CD4-positive, alpha-beta memory T cell (primary cell): ENCODE data around the gene BCAR3. TPM values are rescaled to one million over a fixed set of nuclear protein-coding genes. Genes with fewer than 3 reads are reported as not detected.

Experiments used
- CTCF ChIA-PET: fragments of 350-600 bp; sonication (Branson Sonifier 250); formaldehyde crosslinking; loops from one replicate; lab custom pipeline; 2021; ENCODE audit warnings: inconsistent platforms; ENCODE audit not compliant: partially characterized antibody; lab: Charles Lee
- POLR2A ChIA-PET: fragments of 350-600 bp; sonication (Branson Sonifier 250); formaldehyde crosslinking; loops from one replicate; lab custom pipeline; 2021; ENCODE audit not compliant: partially characterized antibody; lab: Charles Lee
- DNase-seq, 5 donors: peaks; one replicate each; pipeline versions ENCODE4 v3.0.0 to v3.0.0-alpha.2; 2020 to 2022; ENCODE audit warnings: mixed read lengths in 1 of 5
- H3K27ac ChIP-seq: one replicate; pipeline ENCODE4 v1.7.0; 2013; ENCODE audit warnings: low read depth, low read length
- H3K27me3 ChIP-seq: 2 replicates; pipeline ENCODE4 v1.7.0; 2013; ENCODE audit warnings: mild to moderate bottlenecking, low read length, moderate library complexity; ENCODE audit not compliant: insufficient read depth
- H3K36me3 ChIP-seq: 2 replicates; pipeline ENCODE4 v1.7.0; 2013; ENCODE audit warnings: mild to moderate bottlenecking, low read length, moderate library complexity; ENCODE audit not compliant: insufficient read depth
- H3K4me1 ChIP-seq: 2 replicates; pipeline ENCODE4 v1.7.0; 2013; ENCODE audit warnings: mild to moderate bottlenecking, low read length, moderate library complexity; ENCODE audit not compliant: insufficient read depth
- H3K4me3 ChIP-seq, 2 donors: one replicate each; pipeline ENCODE4 v1.7.0; 2013; ENCODE audit warnings: low read length in 2 of 2, mild to moderate bottlenecking in 1 of 2
- H3K9me3 ChIP-seq, 2 donors: one replicate each; pipeline ENCODE4 v1.7.0; 2013; ENCODE audit warnings: low read length in 2 of 2, control low read depth in 1 of 2; ENCODE audit not compliant: control insufficient read depth in 1 of 2
- H3K27ac Mint-ChIP-seq, 7 donors: one replicate each; pipeline ENCODE4 v1.8.0; 2020 to 2021; ENCODE audit warnings: mixed read lengths in 7 of 7, mild to moderate bottlenecking in 6 of 7, inconsistent platforms in 3 of 7, moderate library complexity in 3 of 7
- H3K27me3 Mint-ChIP-seq, 2 donors: one replicate each; pipeline ENCODE4 v1.8.0; 2020 to 2021; ENCODE audit warnings: mixed read lengths in 2 of 2
- H3K36me3 Mint-ChIP-seq, 2 donors: one replicate each; pipeline ENCODE4 v1.8.0; 2020 to 2021; ENCODE audit warnings: mixed read lengths in 2 of 2, inconsistent platforms in 1 of 2, mild to moderate bottlenecking in 1 of 2
- H3K4me1 Mint-ChIP-seq, 4 donors: one replicate each; pipeline ENCODE4 v1.8.0; 2020 to 2021; ENCODE audit warnings: mixed read lengths in 4 of 4, mild to moderate bottlenecking in 1 of 4
- H3K4me3 Mint-ChIP-seq, 8 donors: one replicate each; pipeline ENCODE4 v1.8.0; 2020 to 2021; ENCODE audit warnings: mixed read lengths in 8 of 8, mild to moderate bottlenecking in 7 of 8, moderate library complexity in 6 of 8, inconsistent platforms in 3 of 8
- H3K9me3 Mint-ChIP-seq, 8 donors: one replicate each; pipeline ENCODE4 v1.8.0; 2020 to 2021; ENCODE audit warnings: mixed read lengths in 8 of 8, mild to moderate bottlenecking in 5 of 8, inconsistent platforms in 3 of 8, moderate library complexity in 1 of 8
- intact Hi-C: fragments of 100-400 bp; cut with micrococcal nuclease; formaldehyde crosslinking; loops from one replicate; pipeline ENCODE4 v1.15.1; 2023
- polyA plus RNA-seq, 2 donors: library from polyadenylated mRNA; unstranded; fragments of 300-500 nt; fragmentation: Illumina TruSeq; gene quantifications; one replicate each; pipeline ENCODE4 v1.2.3, GENCODE V29; 2021
- total RNA-seq, 2 experiments: library from RNA; stranded (reverse); gene quantifications; one replicate each; pipeline ENCODE4 v1.2.3, GENCODE V29; 2021

Gene BCAR3
- total and polyA plus RNA-seq, 4 experiments from 2014 or later = 0.39 to 1.2 (median 0.76) TPM

GRCh38 chr1:93576346-93576745 lies 105.3 kb downstream of the BCAR3 start:
- H3K27ac Mint-ChIP-seq = no peak overlapping the region
- no peaks in the 10 kb centered on the region for H3K9me3 ChIP-seq
- intact Hi-C loops = no loop called here
- H3K27me3 ChIP-seq = no peaks in the 10 kb centered on the region
- H3K36me3 ChIP-seq = no peaks in the 10 kb centered on the region
- CTCF ChIA-PET = no interaction called here
- H3K4me3 ChIP-seq = no peak overlapping the region
- H3K4me1 Mint-ChIP-seq = no peaks in the 10 kb centered on the region
- no peaks in the 10 kb centered on the region for H3K27me3 Mint-ChIP-seq
- no peaks in the 10 kb centered on the region for H3K4me1 ChIP-seq
- H3K9me3 Mint-ChIP-seq = no peaks in the 10 kb centered on the region
- no peak overlapping the region for H3K4me3 Mint-ChIP-seq
- no peak for DNase-seq
- H3K27ac ChIP-seq = no peak overlapping the region
- no peaks in the 10 kb centered on the region for H3K36me3 Mint-ChIP-seq
- POLR2A ChIA-PET = no interaction called here

GRCh38 chr1:93575621-93576284 lies 105.9 kb downstream of the BCAR3 start:
- Histone ChIP-seq H3K9me3 (no peaks in the 10 kb centered on the region), H3K4me1 (no peaks in the 10 kb centered on the region), H3K27ac (no peak overlapping the region), H3K4me3 (no peak overlapping the region), H3K27me3 (no peaks in the 10 kb centered on the region), H3K36me3 (no peaks in the 10 kb centered on the region)
- no peaks in the 10 kb centered on the region for H3K9me3 Mint-ChIP-seq
- ChIA-PET CTCF (no interaction called here), POLR2A (no interaction called here)
- no peaks in the 10 kb centered on the region for H3K27me3 Mint-ChIP-seq
- no peak for DNase-seq
- intact Hi-C loops = no loop called here
- H3K4me1 Mint-ChIP-seq = no peaks in the 10 kb centered on the region
- H3K4me3 Mint-ChIP-seq = no peak overlapping the region
- H3K36me3 Mint-ChIP-seq = no peaks in the 10 kb centered on the region
- no peak overlapping the region for H3K27ac Mint-ChIP-seq

DNA sequence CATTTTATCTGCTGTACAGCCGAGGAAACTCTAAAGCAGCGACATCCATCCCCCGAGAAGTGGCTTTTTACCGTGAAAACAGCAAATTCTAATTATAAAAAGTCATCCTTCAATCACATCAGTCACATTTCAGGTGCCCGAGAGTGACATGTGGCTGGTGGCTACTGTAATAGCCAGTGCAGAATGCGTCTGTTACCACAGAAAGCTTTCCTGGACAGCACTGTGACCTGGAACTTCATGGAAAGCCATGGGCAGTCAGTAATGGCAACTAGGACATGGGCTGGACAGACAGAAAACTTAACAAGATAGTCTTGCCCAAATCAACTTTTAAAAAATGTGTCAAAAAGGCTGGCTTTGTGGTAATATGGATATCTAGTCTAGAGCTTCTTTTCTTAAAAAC lies 106.6 kb downstream of the BCAR3 start:
- Histone ChIP-seq H3K36me3 (no peaks in the 10 kb centered on the region), H3K9me3 (no peaks in the 10 kb centered on the region), H3K27me3 (no peaks in the 10 kb centered on the region), H3K4me1 (no peaks in the 10 kb centered on the region), H3K27ac (no peak overlapping the region), H3K4me3 (no peak overlapping the region)
- Mint-ChIP-seq H3K36me3 (no peaks in the 10 kb centered on the region), H3K9me3 (no peaks in the 10 kb centered on the region), H3K27ac (no peak overlapping the region), H3K27me3 (no peaks in the 10 kb centered on the region), H3K4me3 (no peak overlapping the region), H3K4me1 (no peaks in the 10 kb centered on the region)
- no peak for DNase-seq
- intact Hi-C loops = no loop called here
- ChIA-PET POLR2A (no interaction called here), CTCF (no interaction called here)

GRCh38 chr1:93574511-93574910 lies 107.1 kb downstream of the BCAR3 start:
- Histone ChIP-seq H3K36me3 (no peaks in the 10 kb centered on the region), H3K27ac (no peak overlapping the region), H3K4me1 (no peaks in the 10 kb centered on the region), H3K27me3 (no peaks in the 10 kb centered on the region), H3K4me3 (no peak overlapping the region), H3K9me3 (no peaks in the 10 kb centered on the region)
- intact Hi-C loops = no loop called here
- peak overlapping the region in 1 of 8 donors; percentile 40 for H3K4me3 Mint-ChIP-seq
- ChIA-PET CTCF (no interaction called here), POLR2A (no interaction called here)
- H3K27me3 Mint-ChIP-seq = no peaks in the 10 kb centered on the region
- peak overlapping the region in 1 of 7 donors; percentile 58 for H3K27ac Mint-ChIP-seq
- no peaks in the 10 kb centered on the region for H3K4me1 Mint-ChIP-seq
- no peak for DNase-seq
- H3K9me3 Mint-ChIP-seq = no peaks in the 10 kb centered on the region
- no peaks in the 10 kb centered on the region for H3K36me3 Mint-ChIP-seq

- POLR2A ChIA-PET = no interaction called here
- intact Hi-C loops = no loop called here
Observed at GRCh38 chr1:93573940-93574469, 107.6 kb downstream of the BCAR3 start.

GRCh38 chr1:93571623-93572310 lies 109.9 kb downstream of the BCAR3 start:
- H3K9me3 ChIP-seq = no peaks in the 10 kb centered on the region
- no peaks in the 10 kb centered on the region for H3K36me3 Mint-ChIP-seq
- POLR2A ChIA-PET = no interaction called here
- no peaks in the 10 kb centered on the region for H3K4me1 Mint-ChIP-seq
- CTCF ChIA-PET = no interaction called here
- no peaks in the 10 kb centered on the region for H3K36me3 ChIP-seq
- no peaks in the 10 kb centered on the region for H3K27me3 Mint-ChIP-seq
- no peak for DNase-seq
- H3K9me3 Mint-ChIP-seq = no peaks in the 10 kb centered on the region
- H3K27ac Mint-ChIP-seq = no peak overlapping the region
- H3K27me3 ChIP-seq = no peaks in the 10 kb centered on the region
- no peak overlapping the region for H3K4me3 Mint-ChIP-seq
- H3K27ac ChIP-seq = no peak overlapping the region
- intact Hi-C loops = no loop called here
- H3K4me1 ChIP-seq = no peaks in the 10 kb centered on the region
- no peak overlapping the region for H3K4me3 ChIP-seq

More at GRCh38 chr1:93573940-93574469, 107.6 kb downstream of the BCAR3 start:
- Histone ChIP-seq H3K9me3 (no peaks in the 10 kb centered on the region), H3K4me3 (no peak overlapping the region), H3K36me3 (no peaks in the 10 kb centered on the region), H3K27me3 (no peaks in the 10 kb centered on the region), H3K27ac (no peak overlapping the region), H3K4me1 (no peaks in the 10 kb centered on the region)
- Mint-ChIP-seq H3K27ac (peak overlapping the region in 1 of 7 donors; percentile 58), H3K9me3 (no peaks in the 10 kb centered on the region), H3K4me1 (no peaks in the 10 kb centered on the region), H3K27me3 (no peaks in the 10 kb centered on the region), H3K36me3 (no peaks in the 10 kb centered on the region), H3K4me3 (no peak overlapping the region)
- no peak for DNase-seq
- CTCF ChIA-PET = no interaction called here

DNA sequence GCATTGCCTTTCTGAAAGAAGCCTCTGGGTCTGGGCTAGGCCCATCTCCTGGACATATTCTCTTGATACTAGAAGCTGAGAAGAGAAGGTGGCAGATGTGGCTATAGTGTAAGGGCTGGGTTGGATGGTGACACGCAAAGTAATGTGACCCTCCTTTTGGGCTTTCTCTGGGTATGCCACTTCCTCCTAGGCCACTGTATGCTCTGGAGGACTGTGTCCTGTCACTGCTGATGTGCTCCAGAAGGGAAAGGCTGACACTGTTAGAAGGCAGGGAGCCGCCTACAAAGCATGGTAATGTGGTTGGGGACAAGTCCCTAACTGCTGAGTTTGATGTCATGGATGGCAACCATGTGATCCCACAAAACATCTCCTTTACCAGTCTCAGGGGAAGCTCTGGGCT lies 112.1 kb downstream of the BCAR3 start:
- no peak overlapping the region for H3K4me3 ChIP-seq
- no peaks in the 10 kb centered on the region for H3K36me3 ChIP-seq
- ChIA-PET CTCF (no interaction called here), POLR2A (interaction anchor here (0.7 kb wide), 1 partner anchor 20 kb away, joined by 3 read pairs; no protein-coding TSS in a partner anchor)
- H3K4me1 ChIP-seq = no peaks in the 10 kb centered on the region
- Mint-ChIP-seq H3K36me3 (no peaks in the 10 kb centered on the region), H3K27me3 (no peaks in the 10 kb centered on the region), H3K4me1 (no peaks in the 10 kb centered on the region), H3K9me3 (no peaks in the 10 kb centered on the region), H3K27ac (no peak overlapping the region), H3K4me3 (no peak overlapping the region)
- DNase-seq = no peak
- no peak overlapping the region for H3K27ac ChIP-seq
- no peaks in the 10 kb centered on the region for H3K9me3 ChIP-seq
- H3K27me3 ChIP-seq = no peaks in the 10 kb centered on the region
- intact Hi-C loops = no loop called here
